ENCODE data around the gene PREX1.

DNA sequence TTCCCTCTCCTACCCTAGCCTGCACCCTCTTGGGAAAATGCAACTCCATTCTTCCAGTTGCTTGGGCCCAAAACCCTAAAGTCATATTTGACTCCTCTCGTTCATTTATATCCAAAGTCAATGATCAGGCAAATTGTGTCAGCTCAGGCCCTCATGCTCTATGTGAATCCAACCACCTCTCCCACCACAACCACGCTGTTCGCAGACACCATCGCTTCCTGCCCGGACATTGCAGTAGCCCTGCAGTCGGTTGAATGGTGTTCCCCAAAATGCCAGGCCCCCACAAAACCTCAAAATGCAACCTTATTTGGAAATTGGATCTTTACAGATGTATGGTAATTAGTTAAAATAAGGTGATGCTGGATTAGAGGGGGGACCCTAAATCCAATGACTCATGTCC is 98.3 kb downstream of the PREX1 start:
- TF ChIP-seq, protein P1, sequence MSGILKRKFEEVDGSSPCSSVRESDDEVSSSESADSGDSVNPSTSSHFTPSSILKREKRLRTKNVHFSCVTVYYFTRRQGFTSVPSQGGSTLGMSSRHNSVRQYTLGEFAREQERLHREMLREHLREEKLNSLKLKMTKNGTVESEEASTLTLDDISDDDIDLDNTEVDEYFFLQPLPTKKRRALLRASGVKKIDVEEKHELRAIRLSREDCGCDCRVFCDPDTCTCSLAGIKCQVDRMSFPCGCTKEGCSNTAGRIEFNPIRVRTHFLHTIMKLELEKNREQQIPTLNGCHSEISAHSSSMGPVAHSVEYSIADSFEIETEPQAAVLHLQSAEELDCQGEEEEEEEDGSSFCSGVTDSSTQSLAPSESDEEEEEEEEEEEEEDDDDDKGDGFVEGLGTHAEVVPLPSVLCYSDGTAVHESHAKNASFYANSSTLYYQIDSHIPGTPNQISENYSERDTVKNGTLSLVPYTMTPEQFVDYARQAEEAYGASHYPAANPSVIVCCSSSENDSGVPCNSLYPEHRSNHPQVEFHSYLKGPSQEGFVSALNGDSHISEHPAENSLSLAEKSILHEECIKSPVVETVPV (CRISPR knock-in tag; IDR thresholded peaks at IDR 0.05): no peak
- TF ChIP-seq SNAI2 (CRISPR knock-in tag; IDR thresholded peaks at IDR 0.05) (no peak), ESRRG (CRISPR knock-in tag; IDR thresholded peaks at IDR 0.05) (no peak)
